BJ (cell line): ENCODE measurements around the gene G6PC3. TPM values are rescaled to one million over a fixed set of nuclear protein-coding genes. Genes with fewer than 3 reads are reported as not detected.

Experiments used
- CTCF ChIA-PET: fragments of 350-600 bp; formaldehyde crosslinking; extraction: SDS; loops from one replicate; lab custom pipeline; 2021; ENCODE audit warnings: antibody characterized with exemption, inconsistent platforms; lab: Yijun Ruan, JAX
- POLR2A ChIA-PET: fragments of 300-600 bp; sonication (Branson Sonifier 250); formaldehyde crosslinking; extraction: SDS; loops from one replicate; lab custom pipeline; 2021; ENCODE audit warnings: antibody characterized with exemption; lab: Charles Lee
- DNase-seq: peaks from one replicate; pipeline ENCODE4 v3.0.0-alpha.2; 2011; ENCODE audit warnings: low read depth
- H3K27me3 ChIP-seq: 2 replicates; pipeline ENCODE4 v1.6.0; 2011; ENCODE audit warnings: low read length; ENCODE audit not compliant: control insufficient read depth, insufficient read depth
- H3K36me3 ChIP-seq: 2 replicates; pipeline ENCODE4 v1.5.1; 2011; ENCODE audit warnings: low read length; ENCODE audit not compliant: control insufficient read depth, insufficient read depth
- H3K4me3 ChIP-seq: 2 replicates; pipeline ENCODE4 v1.5.1; 2011; ENCODE audit warnings: low read depth, mild to moderate bottlenecking, control low read depth, low read length
- CTCF ChIP-seq: IDR thresholded peaks from 2 replicates; pipeline ENCODE4 v1.5.1; 2011; ENCODE audit warnings: low read depth, mild to moderate bottlenecking, control low read depth, inconsistent platforms, low read length, moderate library complexity; ENCODE audit not compliant: insufficient read depth
- polyA plus RNA-seq: library from polyadenylated mRNA; depleted of rRNA; stranded (reverse); fragments of >200 nt; gene quantifications from 2 replicates; pipeline ENCODE4 v1.2.3, GENCODE V29; 2011

The G6PC3 gene
- polyA plus RNA-seq, 1 experiment = 151 TPM

GRCh38 chr17:44071198-44071520 lies 624 bp downstream of the G6PC3 start:
- Histone ChIP-seq H3K4me3 (peak overlapping the region; percentile 54), H3K36me3 (peaks cover 19% of the 10 kb centered on the region), H3K27me3 (no peaks in the 10 kb centered on the region)
- ChIA-PET POLR2A (interaction anchor here (0.5 to 0.6 kb wide), 2 partner anchors 40 to 64 kb away, joined by 3 to 7 read pairs; no protein-coding TSS in a partner anchor), CTCF (interaction anchor here (1.0 to 3.3 kb wide), 4 partner anchors 7 to 51 kb away, joined by 3 to 19 read pairs (median 3); no protein-coding TSS in a partner anchor)
- TF ChIP-seq CTCF = no peak
- DNase-seq = peak; percentile 39

GRCh38 chr17:44071772-44072171 lies 1.2 kb downstream of the G6PC3 start:
- CTCF ChIA-PET = interaction anchor here (1.3 to 3.3 kb wide), 3 partner anchors 8 to 51 kb away, joined by 3 to 19 read pairs (median 3); no protein-coding TSS in a partner anchor
- TF ChIP-seq CTCF = no peak
- no peaks in the 10 kb centered on the region for H3K27me3 ChIP-seq
- peak overlapping the region; percentile 54 for H3K4me3 ChIP-seq
- POLR2A ChIA-PET = interaction anchor here (0.6 kb wide), 1 partner anchor 39 kb away, joined by 3 read pairs; no protein-coding TSS in a partner anchor
- no peak for DNase-seq
- H3K36me3 ChIP-seq = peaks cover 23% of the 10 kb centered on the region

- TF ChIP-seq CTCF = no peak
- no peak overlapping the region for H3K4me3 ChIP-seq
- H3K36me3 ChIP-seq = peaks cover 36% of the 10 kb centered on the region
- H3K27me3 ChIP-seq = no peaks in the 10 kb centered on the region
- ChIA-PET POLR2A (interaction anchor here (0.5 kb wide), 1 partner anchor 283 kb away, joined by 6 read pairs; no protein-coding TSS in a partner anchor), CTCF (interaction anchor here (1.0 to 1.7 kb wide), 7 partner anchors 9 to 49 kb away, joined by 3 to 9 read pairs (median 5); partner anchors contain the start of gene HDAC5)
- no peak for DNase-seq
Observed at GRCh38 chr17:44074231-44074910, 3.8 kb downstream of the G6PC3 start.

- Histone ChIP-seq H3K4me3 (no peak overlapping the region), H3K27me3 (no peaks in the 10 kb centered on the region), H3K36me3 (peaks cover 39% of the 10 kb centered on the region)
- DNase-seq = no peak
- ChIA-PET CTCF (interaction anchor here (1.0 to 1.7 kb wide), 7 partner anchors 8 to 49 kb away, joined by 3 to 9 read pairs (median 5); partner anchors contain the start of gene HDAC5), POLR2A (interaction anchor here (0.5 kb wide), 1 partner anchor 282 kb away, joined by 6 read pairs; no protein-coding TSS in a partner anchor)
- TF ChIP-seq CTCF = no peak
Observed at GRCh38 chr17:44074911-44075285, 4.4 kb downstream of the G6PC3 start.

- ChIA-PET POLR2A (no interaction called here), CTCF (interaction anchor here (0.6 to 1.7 kb wide), 5 partner anchors 9 to 747 kb away, joined by 3 to 9 read pairs (median 4); no protein-coding TSS in a partner anchor)
- no peak for TF ChIP-seq CTCF
- DNase-seq = no peak
- Histone ChIP-seq H3K4me3 (no peak overlapping the region), H3K27me3 (no peaks in the 10 kb centered on the region), H3K36me3 (peaks cover 46% of the 10 kb centered on the region)
Observed at GRCh38 chr17:44075598-44076293, 5.2 kb downstream of the G6PC3 start.
